ENCODE data around the gene HDHD2.

HDHD2 gene

GRCh38 chr18:47067648-47068047 lies 82.7 kb downstream of the HDHD2 start:
- DNase-seq (ENCODE audit: low read depth in 1 of 2, low spot score in 1 of 2) = no peak
- H3K4me3 ChIP-seq (replicated peaks; ENCODE audit: insufficient read depth, low read length) = no peak overlapping the region
- TF ChIP-seq REST (IDR thresholded peaks at IDR 0.05; ENCODE audit: insufficient replicate concordance, low read depth) = no peak
- no peak for TF ChIP-seq GABPA (IDR thresholded peaks at IDR 0.05; ENCODE audit: low read depth)
- no peak for TF ChIP-seq POLR2AphosphoS5 (IDR thresholded peaks at IDR 0.05; ENCODE audit: low read depth)
- TF ChIP-seq, protein P1, sequence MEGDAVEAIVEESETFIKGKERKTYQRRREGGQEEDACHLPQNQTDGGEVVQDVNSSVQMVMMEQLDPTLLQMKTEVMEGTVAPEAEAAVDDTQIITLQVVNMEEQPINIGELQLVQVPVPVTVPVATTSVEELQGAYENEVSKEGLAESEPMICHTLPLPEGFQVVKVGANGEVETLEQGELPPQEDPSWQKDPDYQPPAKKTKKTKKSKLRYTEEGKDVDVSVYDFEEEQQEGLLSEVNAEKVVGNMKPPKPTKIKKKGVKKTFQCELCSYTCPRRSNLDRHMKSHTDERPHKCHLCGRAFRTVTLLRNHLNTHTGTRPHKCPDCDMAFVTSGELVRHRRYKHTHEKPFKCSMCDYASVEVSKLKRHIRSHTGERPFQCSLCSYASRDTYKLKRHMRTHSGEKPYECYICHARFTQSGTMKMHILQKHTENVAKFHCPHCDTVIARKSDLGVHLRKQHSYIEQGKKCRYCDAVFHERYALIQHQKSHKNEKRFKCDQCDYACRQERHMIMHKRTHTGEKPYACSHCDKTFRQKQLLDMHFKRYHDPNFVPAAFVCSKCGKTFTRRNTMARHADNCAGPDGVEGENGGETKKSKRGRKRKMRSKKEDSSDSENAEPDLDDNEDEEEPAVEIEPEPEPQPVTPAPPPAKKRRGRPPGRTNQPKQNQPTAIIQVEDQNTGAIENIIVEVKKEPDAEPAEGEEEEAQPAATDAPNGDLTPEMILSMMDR (IDR thresholded peaks at IDR 0.05; ENCODE audit: insufficient read depth, low read length) = no peak
- TF ChIP-seq SPI1 (IDR thresholded peaks at IDR 0.05; ENCODE audit: borderline replicate concordance, low read depth) = no peak
- H3K27ac ChIP-seq (replicated peaks) = no peak overlapping the region
- H3K27me3 ChIP-seq (ENCODE audit: insufficient read depth, poor library complexity, severe bottlenecking) = peaks cover 14% of the 10 kb centered on the region

DNA sequence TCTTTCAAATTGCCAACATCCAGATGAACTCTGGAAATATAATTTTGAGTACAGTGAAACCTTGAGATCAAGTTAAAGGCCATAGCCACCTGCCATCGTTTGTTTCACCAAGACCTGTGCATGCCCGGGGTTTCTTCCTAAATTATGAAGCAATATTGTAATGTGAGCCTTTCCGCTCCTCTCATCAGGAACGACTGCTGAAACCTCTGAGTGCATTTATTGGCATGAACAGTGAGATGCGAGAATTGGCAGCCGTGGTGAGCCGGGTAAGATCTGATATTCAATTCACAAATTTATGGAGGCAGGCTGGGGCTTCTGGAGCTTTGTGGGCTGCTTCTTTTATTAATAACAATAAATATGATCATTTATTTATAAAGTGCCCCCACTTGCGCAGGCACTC lies 87.2 kb downstream of the HDHD2 start:
- H3K27ac ChIP-seq (replicated peaks) = no peak overlapping the region
- TF ChIP-seq, protein P1 (IDR thresholded peaks at IDR 0.05; ENCODE audit: insufficient read depth, low read length) = no peak
- no peak overlapping the region for H3K4me3 ChIP-seq (replicated peaks; ENCODE audit: insufficient read depth, low read length)
- H3K27me3 ChIP-seq (ENCODE audit: insufficient read depth, poor library complexity, severe bottlenecking) = peaks cover 4% of the 10 kb centered on the region
- DNase-seq (ENCODE audit: low read depth in 1 of 2, low spot score in 1 of 2) = no peak

- H3K27me3 ChIP-seq (ENCODE audit: insufficient read depth, poor library complexity, severe bottlenecking) = peaks cover 4% of the 10 kb centered on the region
- no peak overlapping the region for H3K4me3 ChIP-seq (replicated peaks; ENCODE audit: insufficient read depth, low read length)
- H3K27ac ChIP-seq (replicated peaks) = no peak overlapping the region
- no peak for DNase-seq (ENCODE audit: low read depth in 1 of 2, low spot score in 1 of 2)
- no peak for TF ChIP-seq POLR2AphosphoS5 (IDR thresholded peaks at IDR 0.05; ENCODE audit: low read depth)
- no peak for TF ChIP-seq SPI1 (IDR thresholded peaks at IDR 0.05; ENCODE audit: borderline replicate concordance, low read depth)
- TF ChIP-seq REST (IDR thresholded peaks at IDR 0.05; ENCODE audit: insufficient replicate concordance, low read depth) = no peak
- TF ChIP-seq, protein P1 (IDR thresholded peaks at IDR 0.05; ENCODE audit: insufficient read depth, low read length) = no peak
- TF ChIP-seq GABPA (IDR thresholded peaks at IDR 0.05; ENCODE audit: low read depth) = no peak
Measured at GRCh38 chr18:47062471-47062870, 87.8 kb downstream of the HDHD2 start.
